GM19463 (cell line): Measurements from ENCODE around the gene LAMB3.

Source experiments
- ATAC-seq: cut with Tn5 transposase; IDR thresholded peaks from one replicate; pipeline ENCODE4 v1.9.1; 2021; ENCODE audit warnings: mild to moderate bottlenecking, moderate library complexity; ENCODE audit not compliant: unreplicated experiment

The LAMB3 gene

DNA sequence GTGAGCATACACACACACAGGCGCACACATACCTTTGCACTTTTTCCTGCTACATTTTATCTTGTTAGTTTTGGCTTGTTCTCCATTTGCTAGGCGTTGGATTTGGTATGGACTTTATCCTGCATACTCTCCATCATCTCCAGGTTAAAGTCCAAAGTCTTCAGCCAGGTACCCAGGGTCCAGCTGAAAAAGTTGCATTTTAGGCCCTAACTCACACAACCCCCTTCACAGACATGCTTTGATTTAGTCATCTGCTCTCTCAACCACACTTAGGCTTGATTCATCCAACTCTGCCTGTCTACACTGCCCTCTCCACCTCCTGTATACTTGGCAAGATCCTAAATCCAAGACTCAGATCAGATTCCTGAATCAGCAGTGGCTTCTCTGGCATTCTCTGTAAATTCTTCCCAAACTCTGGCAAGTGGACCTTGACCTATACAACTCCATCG, 10.7 kb upstream of the LAMB3 start:
- no peak for ATAC-seq

GRCh38 chr1:209661071-209661470, 8.8 kb upstream of the LAMB3 start:
- ATAC-seq: no peak

- ATAC-seq: peak; percentile 94
These were observed 7.7 kb upstream of the LAMB3 start for GRCh38 chr1:209659909-209660308.

- ATAC-seq: no peak
These were observed 5.7 kb upstream of the LAMB3 start for GRCh38 chr1:209657918-209658317.

GRCh38 chr1:209657140-209657879, 5.1 kb upstream of the LAMB3 start:
- ATAC-seq: no peak

GRCh38 chr1:209655411-209656231, 3.4 kb upstream of the LAMB3 start:
- no peak for ATAC-seq

DNA sequence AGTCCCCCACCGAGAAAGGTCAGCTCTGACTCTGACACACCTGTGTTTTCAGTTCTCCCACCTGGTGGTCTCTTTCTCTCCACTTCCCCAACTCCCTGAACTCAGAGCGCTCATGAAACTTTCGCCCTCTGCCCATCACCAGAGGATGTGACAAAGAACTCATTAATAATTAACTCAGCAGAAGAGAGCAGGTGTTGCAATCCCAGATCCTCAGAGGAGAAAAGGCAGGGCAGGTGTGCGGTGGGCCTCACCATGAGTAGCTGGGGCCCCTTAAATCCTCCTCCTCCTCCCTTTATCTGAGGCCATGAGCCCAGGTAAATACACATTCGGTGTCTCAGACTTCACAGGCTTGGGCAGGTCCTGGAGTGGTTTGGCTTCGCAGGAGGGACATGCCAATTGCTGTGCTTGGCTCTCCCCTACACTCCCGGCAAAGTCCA, 1.7 kb upstream of the LAMB3 start:
- ATAC-seq: peak; percentile 38

DNA sequence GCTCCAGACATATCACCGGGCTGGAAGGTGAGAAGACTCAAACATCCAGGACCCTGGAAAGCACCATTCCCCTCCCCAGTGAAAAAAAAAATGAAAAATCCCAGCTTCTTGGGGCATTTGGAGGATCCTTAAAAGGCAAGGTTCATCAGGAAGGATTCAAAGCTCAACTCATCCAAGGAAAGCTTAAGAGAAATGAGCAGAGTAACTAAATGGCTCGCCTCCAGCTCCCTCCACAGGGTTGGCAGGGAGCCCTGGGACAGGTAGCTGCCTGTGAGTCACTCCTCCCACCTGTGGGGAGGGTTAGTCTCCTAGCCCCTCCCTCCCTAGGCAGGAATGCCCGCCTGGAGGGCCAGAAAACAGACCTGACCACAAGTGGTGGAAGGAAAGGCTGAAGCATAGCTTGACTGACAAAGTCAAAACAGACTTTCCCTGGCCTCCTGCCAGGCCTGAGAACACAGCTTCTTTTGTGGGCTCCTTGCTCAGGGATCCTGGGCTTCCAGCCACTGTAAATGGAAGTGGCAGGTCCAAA, 712 bp upstream of the LAMB3 start:
- ATAC-seq: peak; percentile 39

DNA sequence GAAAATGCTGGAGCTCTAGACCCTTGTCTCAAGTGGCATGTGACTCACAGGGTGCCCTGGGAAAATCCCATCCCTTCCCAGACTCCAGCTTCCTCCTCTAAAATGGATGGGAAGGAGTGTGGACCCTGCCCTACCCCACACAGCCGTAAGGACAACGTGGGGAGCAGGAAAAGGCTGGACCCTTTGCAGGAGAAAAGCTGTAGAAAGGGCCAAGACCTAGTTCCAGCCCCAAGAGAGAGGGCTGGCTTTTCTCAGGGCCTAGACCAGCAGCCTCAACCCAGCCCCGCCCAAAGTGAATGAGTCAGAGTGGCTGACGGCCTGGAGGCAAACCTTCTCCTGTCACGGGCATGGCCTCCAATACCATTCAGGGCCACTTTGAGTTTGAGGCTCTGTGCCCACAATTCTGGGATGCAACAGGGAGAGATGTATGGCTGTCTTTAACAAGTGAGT, 1.1 kb downstream of the LAMB3 start:
- peak; percentile 82 for ATAC-seq

DNA sequence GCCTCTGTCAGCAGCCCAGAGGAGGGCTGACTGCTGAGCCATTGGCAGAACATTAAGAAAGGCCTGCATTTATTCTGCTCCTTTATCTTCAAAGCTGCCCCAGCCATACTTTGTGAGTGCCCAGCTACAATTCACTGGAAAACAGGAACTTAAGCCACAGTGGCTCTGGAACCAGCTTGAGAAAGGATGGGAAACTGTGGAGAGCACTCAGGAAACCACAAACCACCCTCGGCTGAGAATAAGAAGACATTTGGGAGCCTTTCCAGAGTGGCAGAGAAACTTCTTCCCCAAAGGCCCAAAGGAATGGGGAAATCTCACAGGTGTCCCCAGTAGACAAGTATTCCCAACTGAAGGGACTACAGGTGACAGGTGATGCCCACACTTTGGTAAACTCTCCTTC, 1.8 kb downstream of the LAMB3 start:
- ATAC-seq: no peak

- no peak for ATAC-seq
These were observed 3.1 kb downstream of the LAMB3 start for GRCh38 chr1:209648931-209649776.

- ATAC-seq: no peak
These were observed 3.9 kb downstream of the LAMB3 start for GRCh38 chr1:209648346-209648745.

DNA sequence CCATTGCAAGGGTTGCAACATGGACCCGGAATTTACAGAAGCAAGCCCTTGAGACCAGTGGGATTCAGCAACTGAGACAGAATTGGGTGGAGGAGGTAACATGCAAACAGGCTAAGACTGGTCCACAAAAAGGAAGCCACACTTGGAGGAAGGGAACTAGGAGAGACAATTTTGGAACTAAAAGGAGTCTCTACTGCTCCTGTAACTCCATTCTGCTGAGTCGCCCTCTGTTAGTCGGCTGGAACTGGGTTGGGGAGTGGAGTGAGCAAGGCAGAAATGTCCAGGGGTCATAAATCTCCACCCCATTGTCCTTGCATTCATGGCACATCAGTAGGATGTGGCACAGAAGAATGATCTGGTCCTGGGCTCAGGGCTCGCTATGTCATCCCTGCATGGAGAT, 5.1 kb downstream of the LAMB3 start:
- no peak for ATAC-seq

DNA sequence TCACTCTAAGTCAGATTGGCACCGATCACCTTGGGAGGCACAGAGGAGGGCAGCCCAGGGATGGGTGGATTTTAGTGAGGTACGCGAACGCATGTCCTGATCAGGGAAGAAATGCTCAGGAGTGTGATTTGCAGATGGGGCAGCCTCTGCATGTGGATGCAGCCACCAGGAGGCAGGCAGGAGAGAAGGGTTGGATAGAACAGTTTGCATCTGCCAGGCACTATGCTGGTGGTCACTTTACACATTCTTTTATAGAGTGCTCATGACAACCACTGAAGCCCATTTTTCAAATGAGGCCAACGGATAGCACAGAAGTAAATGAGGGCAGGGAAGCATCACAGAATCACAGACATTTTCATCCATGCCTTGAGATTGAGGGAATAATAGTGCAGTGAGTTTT, 5.7 kb downstream of the LAMB3 start:
- no peak for ATAC-seq

GRCh38 chr1:209645574-209646452, 6.4 kb downstream of the LAMB3 start:
- no peak for ATAC-seq

GRCh38 chr1:209643285-209644020, 8.8 kb downstream of the LAMB3 start:
- ATAC-seq: no peak

DNA sequence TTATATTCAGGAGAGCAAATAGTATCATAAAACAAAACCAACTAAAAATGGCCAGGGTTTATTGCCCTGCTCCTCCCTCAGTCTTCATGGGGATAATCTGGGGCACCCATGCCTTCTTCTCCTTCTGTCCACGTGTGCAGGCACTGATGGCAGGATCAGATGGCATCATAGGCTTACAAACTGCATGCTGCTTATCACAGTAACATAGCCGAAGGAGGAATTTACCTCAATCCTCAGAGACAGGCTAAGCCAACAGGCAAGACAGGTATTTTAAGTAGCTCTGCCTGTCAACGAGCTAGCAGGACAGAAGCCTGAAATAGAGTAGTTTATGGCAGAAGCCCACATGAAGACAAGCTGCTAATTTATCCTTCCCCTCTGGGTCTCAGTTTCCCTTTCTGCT, 9.4 kb downstream of the LAMB3 start:
- no peak for ATAC-seq

DNA sequence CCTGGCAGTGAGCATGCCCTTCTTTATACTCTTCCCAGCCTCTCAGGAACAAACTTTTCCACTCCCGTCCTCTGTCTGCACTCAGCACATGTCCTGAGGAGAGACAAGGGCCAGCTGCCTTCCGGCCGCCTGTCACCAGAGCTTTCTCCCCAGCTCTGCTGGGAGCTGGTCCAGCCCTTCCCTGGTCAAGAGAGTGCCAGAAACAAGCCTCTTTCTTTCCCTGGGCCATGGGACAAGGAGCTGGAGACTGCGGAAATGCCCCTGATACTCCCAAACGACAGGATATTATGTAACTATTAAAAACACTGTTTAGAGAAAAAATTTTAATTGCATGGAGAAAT, 10.4 kb downstream of the LAMB3 start:
- ATAC-seq: no peak

- no peak for ATAC-seq
These were observed 16.4 kb downstream of the LAMB3 start for GRCh38 chr1:209635850-209636249.
